Left renal cortex interstitium (tissue), 4 donors: ENCODE results near the gene SAMD8. TPM values are rescaled to one million over a fixed set of nuclear protein-coding genes. Genes with fewer than 3 reads are reported as not detected.
"Not testable (repeated sequence)": the region's sequence is repeated elsewhere in the genome, so short reads cannot be mapped to it uniquely, and the experiment has no call there.

Experiments used
- DNase-seq, 4 donors: peaks; one replicate each; pipeline ENCODE4 v3.0.0-alpha.2; 2013; ENCODE audit warnings: low read depth in 4 of 4, low spot score in 2 of 4, missing footprints in 1 of 4
- polyA plus RNA-seq, 4 donors: library from polyadenylated mRNA; unstranded; fragments of 120-200 nt; gene quantifications; one replicate each; pipeline ENCODE4 v1.2.1, GENCODE V29; 2013; ENCODE audit not compliant: insufficient read length in 4 of 4

SAMD8 gene
- polyA plus RNA-seq, 4 donors, result 13.0 to 16.0 (median 13.6) TPM

- DNase-seq, result no peak
Observed at GRCh38 chr10:75129537-75129936, 18.1 kb downstream of the SAMD8 start.

- not testable (repeated sequence) for DNase-seq
Observed at GRCh38 chr10:75133701-75134100, 22.2 kb downstream of the SAMD8 start.

- DNase-seq, result no peak
Observed at GRCh38 chr10:75136346-75136745, 24.9 kb downstream of the SAMD8 start.

GRCh38 chr10:75137533-75138438 lies 26.3 kb downstream of the SAMD8 start:
- DNase-seq, result no peak

GRCh38 chr10:75140246-75140645 lies 28.8 kb downstream of the SAMD8 start:
- no peak for DNase-seq

- no peak for DNase-seq
Observed at GRCh38 chr10:75143353-75143752, 31.9 kb downstream of the SAMD8 start.

GRCh38 chr10:75145590-75145989 lies 34.1 kb downstream of the SAMD8 start:
- DNase-seq, result no peak

- DNase-seq, result no peak
Observed at GRCh38 chr10:75146780-75147179, 35.3 kb downstream of the SAMD8 start.

GRCh38 chr10:75150656-75151055 lies 39.2 kb downstream of the SAMD8 start:
- DNase-seq, result no peak

- DNase-seq, result no peak
Observed at GRCh38 chr10:75159519-75159918, 48.1 kb downstream of the SAMD8 start.

- DNase-seq, result no peak
Observed at GRCh38 chr10:75165684-75166622, 54.5 kb downstream of the SAMD8 start.

- no peak for DNase-seq
Observed at GRCh38 chr10:75166623-75166972, 55.1 kb downstream of the SAMD8 start.

GRCh38 chr10:75168275-75168674 lies 56.8 kb downstream of the SAMD8 start:
- no peak for DNase-seq

- no peak for DNase-seq
Observed at GRCh38 chr10:75170215-75170614, 58.8 kb downstream of the SAMD8 start.

- DNase-seq, result no peak
Observed at GRCh38 chr10:75175046-75175445, 63.6 kb downstream of the SAMD8 start.

GRCh38 chr10:75176046-75176445 lies 64.6 kb downstream of the SAMD8 start:
- no peak for DNase-seq

- DNase-seq, result no peak
Observed at GRCh38 chr10:75176736-75177135, 65.3 kb downstream of the SAMD8 start.

GRCh38 chr10:75179657-75180177 lies 68.3 kb downstream of the SAMD8 start:
- no peak for DNase-seq

- no peak for DNase-seq
Observed at GRCh38 chr10:75180592-75180991, 69.1 kb downstream of the SAMD8 start.

GRCh38 chr10:75181073-75181472 lies 69.6 kb downstream of the SAMD8 start:
- no peak for DNase-seq

GRCh38 chr10:75186310-75186709 lies 74.9 kb downstream of the SAMD8 start:
- DNase-seq, result no peak
